Subcutaneous adipose tissue (tissue), 4 donors: ENCODE data around the gene TMEM131. TPM values are rescaled to one million over a fixed set of nuclear protein-coding genes. Genes with fewer than 3 reads are reported as not detected.

Experiments
- total RNA-seq, 4 donors: library from RNA; depleted of rRNA; stranded (reverse); fragments of >200 nt; gene quantifications; one replicate each; pipeline ENCODE4 v1.1.0, GENCODE V29; 2016
- TF ChIP-seq, protein P1 (sequence below): fragments of 450-650 bp; IDR thresholded peaks from one replicate; pipeline ENCODE4 v1.5.1; 2016; ENCODE audit warnings: low read depth, mild to moderate bottlenecking, control low read depth, antibody characterized with exemption, moderate library complexity

Gene TMEM131
- total RNA-seq, 4 donors from 2014 or later, result 35.5 to 44.3 (median 39.7) TPM

DNA sequence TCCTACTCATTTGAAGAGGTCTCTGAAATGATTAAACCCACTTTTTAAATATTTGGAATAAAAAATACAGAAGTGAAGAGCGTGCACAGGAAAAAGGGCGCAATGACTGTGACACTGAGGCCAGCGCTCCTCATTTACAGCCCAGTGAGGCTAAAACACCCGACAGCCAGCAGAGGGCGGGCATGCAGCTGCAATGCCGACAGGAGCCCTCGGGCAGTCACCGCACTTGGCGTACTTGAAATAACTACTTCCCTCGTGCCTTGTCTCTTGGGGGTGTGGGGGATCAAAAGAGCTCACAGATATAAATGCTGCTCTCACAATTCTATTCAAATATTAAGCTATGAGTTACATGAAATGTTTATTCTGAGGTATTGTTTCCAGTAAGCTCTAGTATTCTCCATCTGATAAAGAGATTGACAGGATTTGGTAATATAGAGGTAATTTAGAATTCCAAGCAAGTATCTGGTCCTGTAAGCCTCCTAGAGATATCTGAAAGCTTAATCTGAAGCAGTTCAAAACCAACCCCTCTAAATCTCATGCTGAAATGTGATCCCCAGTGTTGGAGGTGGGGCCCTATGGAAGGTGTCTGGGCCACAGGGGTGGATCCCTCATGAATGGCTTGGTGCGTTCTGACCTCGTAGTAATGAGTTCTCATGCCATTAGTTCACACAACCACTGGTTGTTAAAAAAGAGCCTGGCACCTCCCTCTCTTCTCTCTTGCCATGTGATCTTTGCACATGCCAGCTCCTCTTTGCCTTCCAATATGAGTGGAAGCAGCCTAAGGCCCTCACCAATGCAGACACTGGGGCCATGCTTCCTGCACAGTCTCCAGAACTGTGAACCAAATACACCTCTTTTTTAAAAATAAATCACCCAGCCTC, 188.8 kb downstream of the TMEM131 start:
- TF ChIP-seq, protein P1, sequence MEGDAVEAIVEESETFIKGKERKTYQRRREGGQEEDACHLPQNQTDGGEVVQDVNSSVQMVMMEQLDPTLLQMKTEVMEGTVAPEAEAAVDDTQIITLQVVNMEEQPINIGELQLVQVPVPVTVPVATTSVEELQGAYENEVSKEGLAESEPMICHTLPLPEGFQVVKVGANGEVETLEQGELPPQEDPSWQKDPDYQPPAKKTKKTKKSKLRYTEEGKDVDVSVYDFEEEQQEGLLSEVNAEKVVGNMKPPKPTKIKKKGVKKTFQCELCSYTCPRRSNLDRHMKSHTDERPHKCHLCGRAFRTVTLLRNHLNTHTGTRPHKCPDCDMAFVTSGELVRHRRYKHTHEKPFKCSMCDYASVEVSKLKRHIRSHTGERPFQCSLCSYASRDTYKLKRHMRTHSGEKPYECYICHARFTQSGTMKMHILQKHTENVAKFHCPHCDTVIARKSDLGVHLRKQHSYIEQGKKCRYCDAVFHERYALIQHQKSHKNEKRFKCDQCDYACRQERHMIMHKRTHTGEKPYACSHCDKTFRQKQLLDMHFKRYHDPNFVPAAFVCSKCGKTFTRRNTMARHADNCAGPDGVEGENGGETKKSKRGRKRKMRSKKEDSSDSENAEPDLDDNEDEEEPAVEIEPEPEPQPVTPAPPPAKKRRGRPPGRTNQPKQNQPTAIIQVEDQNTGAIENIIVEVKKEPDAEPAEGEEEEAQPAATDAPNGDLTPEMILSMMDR, result no peak

DNA sequence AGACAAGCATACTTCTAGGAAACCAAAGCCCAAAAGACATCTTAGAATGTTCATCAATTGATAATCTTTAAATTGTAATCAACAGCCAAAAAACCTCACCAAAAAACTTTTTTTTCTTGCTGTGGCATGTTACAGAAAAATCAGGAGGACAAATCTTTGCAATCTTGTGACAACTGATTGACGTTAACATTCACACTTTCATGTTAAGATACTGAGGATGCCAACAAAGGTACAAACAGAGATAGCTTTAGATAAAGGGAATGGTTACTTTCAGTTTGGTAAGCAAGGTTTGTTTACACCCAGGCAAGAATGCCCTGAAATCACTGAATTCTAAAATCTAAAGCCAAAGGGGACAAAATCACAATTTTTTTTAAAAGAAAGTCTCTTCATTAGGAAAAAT, 190.0 kb downstream of the TMEM131 start:
- TF ChIP-seq, protein P1, result no peak

GRCh38 chr2:97801028-97801427, 194.7 kb downstream of the TMEM131 start:
- TF ChIP-seq, protein P1, result no peak

DNA sequence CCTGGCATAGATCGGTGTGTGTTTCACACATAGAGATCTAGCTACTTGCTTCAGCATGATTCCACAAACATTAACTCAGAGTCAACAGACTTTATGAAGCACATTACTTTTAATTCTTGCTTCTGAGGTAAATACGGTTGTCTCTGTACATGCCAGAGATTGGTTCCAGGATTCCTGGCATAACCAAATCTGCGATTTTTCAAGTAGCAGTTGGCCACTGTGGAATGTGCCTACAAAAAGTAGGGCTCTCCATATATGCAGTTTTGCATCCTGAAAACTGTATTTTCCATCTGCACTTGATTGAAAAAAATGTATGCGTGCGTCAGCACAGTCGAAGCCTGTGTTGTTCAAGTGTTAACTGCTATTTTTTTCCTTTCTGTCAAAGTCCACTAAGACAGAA, 197.3 kb downstream of the TMEM131 start:
- TF ChIP-seq, protein P1, result no peak

GRCh38 chr2:97797355-97797754, 198.4 kb downstream of the TMEM131 start:
- TF ChIP-seq, protein P1, result no peak

GRCh38 chr2:97796465-97797126, 199.2 kb downstream of the TMEM131 start:
- TF ChIP-seq, protein P1, result no peak

DNA sequence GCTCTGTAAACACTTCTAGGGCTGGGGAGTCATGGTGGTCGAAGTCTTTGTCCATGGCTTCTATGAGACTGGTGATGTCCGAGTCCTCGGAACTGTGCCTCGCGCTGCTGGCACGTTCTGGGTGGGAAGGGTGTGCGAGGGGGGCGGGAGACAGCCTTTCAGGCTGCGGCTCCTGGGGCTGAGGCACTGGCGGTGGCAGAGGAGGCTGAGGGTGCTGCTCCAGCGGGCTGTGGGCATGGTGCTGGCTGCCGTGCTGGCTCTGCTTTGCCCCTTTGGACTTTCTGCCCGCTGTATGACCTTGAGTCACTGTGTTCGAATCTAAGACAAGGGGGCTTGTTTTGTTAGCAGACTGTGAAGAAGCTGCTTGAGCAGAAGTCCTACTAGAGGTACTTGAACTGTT, 203.3 kb downstream of the TMEM131 start:
- TF ChIP-seq, protein P1, result no peak
